ENCODE data around the gene SOCS2. TPM values are rescaled to one million over a fixed set of nuclear protein-coding genes. Genes with fewer than 3 reads are reported as not detected.

Gene SOCS2
- total RNA-seq, 1 experiment from 2014 or later = 57.2 TPM

GRCh38 chr12:93578221-93578620 is 5.7 kb downstream of the SOCS2 start:
- no peak overlapping the region for H3K4me2 ChIP-seq (ENCODE audit: insufficient read depth, insufficient read length, low read length)
- no peak overlapping the region for H4K91ac ChIP-seq (ENCODE audit: insufficient read length, low read depth, low read length)
- H3K14ac ChIP-seq (ENCODE audit: insufficient read depth, low read length) = no peak overlapping the region
- H4K8ac ChIP-seq (replicated peaks; ENCODE audit: insufficient read length, low read depth, low read length) = no peak overlapping the region
- no peak overlapping the region; a peak in 2 of 7 replicates for H3K27ac Mint-ChIP-seq
- H3K79me1 ChIP-seq (ENCODE audit: insufficient read depth, low read depth, low read length, poor library complexity, severe bottlenecking) = no peaks in the 10 kb centered on the region
- H3K9me3 Mint-ChIP-seq = no peaks in the 10 kb centered on the region; a peak in 1 of 5 replicates
- H3K56ac ChIP-seq (ENCODE audit: insufficient read length, low read depth, low read length) = no peak overlapping the region
- no CpG with 5 or more reads among the region's 5 CpGs for WGBS (ENCODE audit: extremely low coverage, insufficient read length, low lambda C conversion rate)
- H2AFZ ChIP-seq (ENCODE audit: low read length) = no peak overlapping the region
- H3K4me1 Mint-ChIP-seq = peaks cover 67 to 68% of the 10 kb centered on the region in 2 experiments
- no peak overlapping the region for H3T11ph ChIP-seq (ENCODE audit: low read length)
- H3K27ac ChIP-seq (ENCODE audit: insufficient read length, low read depth, low read length) = no peak overlapping the region
- H3K79me2 ChIP-seq (ENCODE audit: insufficient read depth, low read length) = no peaks in the 10 kb centered on the region
- no peak overlapping the region for H3K23ac ChIP-seq (ENCODE audit: insufficient read length, low read depth, low read length)
- no peak overlapping the region for H2AK5ac ChIP-seq (ENCODE audit: insufficient read length, low read length)
- H3K27me3 ChIP-seq (ENCODE audit: insufficient read depth, low read length) = no peaks in the 10 kb centered on the region; the same call in 1 of the 2 replicates
- H4K5ac ChIP-seq (ENCODE audit: insufficient read length, low read depth, low read length) = no peak overlapping the region
- H4K20me1 ChIP-seq (ENCODE audit: control insufficient read depth, insufficient read depth, insufficient read length) = no peaks in the 10 kb centered on the region
- no peak overlapping the region for H2BK15ac ChIP-seq (ENCODE audit: low read depth, low read length)
- no peaks in the 10 kb centered on the region for H3K4me1 ChIP-seq (ENCODE audit: insufficient read depth, low read length)
- H3K36me3 Mint-ChIP-seq (ENCODE audit: insufficient read depth in 1 of 3, low read depth in 3 of 3) = peaks cover 20 to 47% (median 37%) of the 10 kb centered on the region in 3 experiments; a peak in 6 of 7 replicates
- TF ChIP-seq CTCF (conservative IDR thresholded peaks at IDR 0.05) = no peak
- H3K23me2 ChIP-seq (ENCODE audit: insufficient read length, low read depth, low read length, poor library complexity, severe bottlenecking) = peaks cover 2% of the 10 kb centered on the region
- peaks cover 13% of the 10 kb centered on the region for H3K27me3 Mint-ChIP-seq (ENCODE audit: low read depth)
- no peak overlapping the region for H3K4ac ChIP-seq (ENCODE audit: low read depth, low read length)
- H3K9me3 ChIP-seq (ENCODE audit: control insufficient read depth, low read depth, low read length) = no peaks in the 10 kb centered on the region
- DNase-seq = no peak
- no peak overlapping the region for H2BK5ac ChIP-seq (ENCODE audit: insufficient read length, low read length)
- H3K9ac ChIP-seq (ENCODE audit: extremely low read depth, insufficient read length, low read length) = no peak overlapping the region
- H3K4me3 Mint-ChIP-seq = no peak overlapping the region
- no peak overlapping the region for H2BK120ac ChIP-seq (ENCODE audit: low read depth, low read length, poor library complexity, severe bottlenecking)
- no peak overlapping the region for H2BK20ac ChIP-seq (ENCODE audit: low read depth, low read length, poor library complexity, severe bottlenecking)
- H3K18ac ChIP-seq (ENCODE audit: insufficient read length, low read depth, low read length) = no peak overlapping the region
- H2BK12ac ChIP-seq (ENCODE audit: insufficient read length, low read depth, low read length) = no peak overlapping the region

Measured in H9 (cell line).